Small intestine (tissue), 7 donors: ENCODE results near the gene SLC26A4. TPM values are rescaled to one million over a fixed set of nuclear protein-coding genes. Genes with fewer than 3 reads are reported as not detected.
"Not testable (repeated sequence)": the region's sequence is repeated elsewhere in the genome, so short reads cannot be mapped to it uniquely, and the experiment has no call there.

Experiments
- DNase-seq, 2 donors: peaks; one replicate each; pipeline versions ENCODE4 v3.0.0 to v3.0.0-alpha.2; 2013
- FAIRE-seq: peaks from 2 replicates; lab custom pipeline; 2012; peaks lifted over from hg19 to GRCh38; lab: Jason Lieb, UNC
- H3K27ac ChIP-seq, 3 donors: one replicate each; pipeline ENCODE4 v1.5.1; 2013; ENCODE audit warnings: low read length in 2 of 3, mild to moderate bottlenecking in 2 of 3, control low read depth in 1 of 3, inconsistent platforms in 1 of 3, low read depth in 1 of 3, moderate library complexity in 1 of 3
- H3K27me3 ChIP-seq, 3 donors: one replicate each; pipeline ENCODE4 v1.6.1; 2013; ENCODE audit warnings: low read length in 3 of 3, inconsistent platforms in 1 of 3; ENCODE audit not compliant: control insufficient read depth in 3 of 3, insufficient read depth in 3 of 3
- H3K36me3 ChIP-seq, 3 donors: one replicate each; pipeline ENCODE4 v1.6.1; 2013; ENCODE audit warnings: low read length in 3 of 3, inconsistent platforms in 1 of 3, low read depth in 1 of 3, mild to moderate bottlenecking in 1 of 3, moderate library complexity in 1 of 3; ENCODE audit not compliant: control insufficient read depth in 3 of 3, insufficient read depth in 2 of 3
- H3K4me1 ChIP-seq, 3 donors: one replicate each; pipeline ENCODE4 v1.6.1; 2013; ENCODE audit warnings: low read length in 2 of 3, inconsistent platforms in 1 of 3, low read depth in 1 of 3, mild to moderate bottlenecking in 1 of 3, moderate library complexity in 1 of 3; ENCODE audit not compliant: control insufficient read depth in 3 of 3, insufficient read depth in 2 of 3
- H3K4me3 ChIP-seq, 3 donors: one replicate each; pipeline ENCODE4 v1.5.1; 2013; ENCODE audit warnings: low read length in 3 of 3, control low read depth in 1 of 3, inconsistent platforms in 1 of 3, low read depth in 1 of 3, mild to moderate bottlenecking in 1 of 3, moderate library complexity in 1 of 3
- H3K9me3 ChIP-seq, 2 donors: one replicate each; pipeline ENCODE4 v1.6.1; 2013; ENCODE audit warnings: low read depth in 1 of 2, low read length in 1 of 2; ENCODE audit not compliant: control insufficient read depth in 2 of 2, insufficient read depth in 1 of 2
- WGBS, 3 donors: extraction: QIAGEN DNeasy Blood & Tissue Kit; methylation state at CpG; one replicate each; pipeline ENCODE4 v1.1.7; 2013; 5-methylcytosine and 5-hydroxymethylcytosine counted together
- polyA plus RNA-seq, 4 donors: library from polyadenylated mRNA; stranded (reverse) in 3 of 4; unstranded in 1 of 4; fragments of 200-250 nt in 3 of 4; fragments of 120-200 nt in 1 of 4; gene quantifications; one replicate each; pipeline versions ENCODE4 v1.2.1 to v1.2.3, GENCODE V29; 2013
- donor health status: healthy with polysubstance abuse.
- donor health status: control.
- donor health status: control.
- donor health status: Bipolar disorder and iron deficiency.
- donor health status: healthy.

The SLC26A4 gene
- polyA plus RNA-seq, 4 donors: 0.18 to 0.30 TPM; not detected in 2

- H3K36me3 ChIP-seq: peaks cover 0 to 6% (median 5%) of the 10 kb centered on the region in 3 donors
- H3K27ac ChIP-seq: no peak overlapping the region
- H3K9me3 ChIP-seq: no peaks in the 10 kb centered on the region
- H3K27me3 ChIP-seq: no peaks in the 10 kb centered on the region
- 88 to 91% (median 88%) methylated on average over 8 of the region's 8 CpGs for WGBS, 3 donors
- no peaks in the 10 kb centered on the region for H3K4me1 ChIP-seq
- DNase-seq: no peak
- no peak for FAIRE-seq
- H3K4me3 ChIP-seq: no peak overlapping the region
These were observed 32.1 kb upstream of the SLC26A4 start for GRCh38 chr7:107628461-107629064.

- H3K27ac ChIP-seq: no peak overlapping the region
- H3K9me3 ChIP-seq: no peaks in the 10 kb centered on the region
- H3K4me1 ChIP-seq: no peaks in the 10 kb centered on the region
- FAIRE-seq (no peak), DNase-seq (no peak)
- WGBS, 3 donors: 89 to 92% (median 92%) methylated on average over 8 of the region's 8 CpGs
- peaks cover 0 to 6% (median 5%) of the 10 kb centered on the region in 3 donors for H3K36me3 ChIP-seq
- H3K27me3 ChIP-seq: no peaks in the 10 kb centered on the region
- H3K4me3 ChIP-seq: no peak overlapping the region
These were observed 30.3 kb upstream of the SLC26A4 start for GRCh38 chr7:107630342-107630741.

- Histone ChIP-seq H3K4me1 (no peaks in the 10 kb centered on the region), H3K4me3 (no peak overlapping the region), H3K36me3 (peaks cover 0 to 6% (median 5%) of the 10 kb centered on the region in 3 donors), H3K27me3 (no peaks in the 10 kb centered on the region), H3K9me3 (no peaks in the 10 kb centered on the region), H3K27ac (no peak overlapping the region)
- FAIRE-seq: no peak
- no peak for DNase-seq
- 92 to 94% (median 93%) methylated on average over 12 of the region's 12 CpGs for WGBS, 3 donors
These were observed 28.8 kb upstream of the SLC26A4 start for GRCh38 chr7:107631588-107632491.

GRCh38 chr7:107632492-107632865, 28.1 kb upstream of the SLC26A4 start:
- H3K4me1 ChIP-seq: no peaks in the 10 kb centered on the region
- H3K9me3 ChIP-seq: no peaks in the 10 kb centered on the region
- WGBS, 3 donors: 90 to 91% (median 91%) methylated on average over 2 of the region's 2 CpGs
- FAIRE-seq (no peak), DNase-seq (no peak)
- H3K27me3 ChIP-seq: no peaks in the 10 kb centered on the region
- H3K27ac ChIP-seq: no peak overlapping the region
- peaks cover 0 to 6% (median 5%) of the 10 kb centered on the region in 3 donors for H3K36me3 ChIP-seq
- H3K4me3 ChIP-seq: no peak overlapping the region

- no peak overlapping the region for H3K27ac ChIP-seq
These were observed 22.0 kb upstream of the SLC26A4 start for GRCh38 chr7:107638594-107638993.

GRCh38 chr7:107639070-107639469, 21.6 kb upstream of the SLC26A4 start:
- WGBS, 3 donors: 92 to 97% (median 95%) methylated on average over 2 of the region's 2 CpGs
- H3K36me3 ChIP-seq, H3K4me3 ChIP-seq, DNase-seq, H3K9me3 ChIP-seq, H3K4me1 ChIP-seq, H3K27ac ChIP-seq, H3K27me3 ChIP-seq, FAIRE-seq: not testable (repeated sequence)

More at GRCh38 chr7:107638594-107638993, 22.0 kb upstream of the SLC26A4 start:
- H3K27me3 ChIP-seq: no peaks in the 10 kb centered on the region
- no peaks in the 10 kb centered on the region for H3K36me3 ChIP-seq
- no peaks in the 10 kb centered on the region for H3K9me3 ChIP-seq
- no peak for DNase-seq
- no peak overlapping the region for H3K4me3 ChIP-seq
- no peak for FAIRE-seq
- 77 to 88% (median 80%) methylated on average over 1 of the region's 1 CpG for WGBS, 3 donors
- H3K4me1 ChIP-seq: no peaks in the 10 kb centered on the region

- H3K4me3 ChIP-seq: no peak overlapping the region
- peaks cover 0 to 3% (median 0%) of the 10 kb centered on the region in 3 donors for H3K27me3 ChIP-seq
- H3K9me3 ChIP-seq: no peaks in the 10 kb centered on the region
- H3K27ac ChIP-seq: no peak overlapping the region
- no peaks in the 10 kb centered on the region for H3K36me3 ChIP-seq
- no peaks in the 10 kb centered on the region for H3K4me1 ChIP-seq
- DNase-seq (no peak), FAIRE-seq (no peak)
- WGBS, 3 donors: 83 to 87% (median 85%) methylated on average over 1 of the region's 1 CpG
These were observed 19.0 kb upstream of the SLC26A4 start for GRCh38 chr7:107641676-107642075.

GRCh38 chr7:107642501-107642900, 18.1 kb upstream of the SLC26A4 start:
- Histone ChIP-seq H3K36me3 (no peaks in the 10 kb centered on the region), H3K27ac (no peak overlapping the region), H3K4me1 (no peaks in the 10 kb centered on the region), H3K27me3 (peaks cover 0 to 3% (median 0%) of the 10 kb centered on the region in 3 donors), H3K4me3 (no peak overlapping the region), H3K9me3 (no peaks in the 10 kb centered on the region)
- WGBS, 3 donors: 77 to 80% (median 79%) methylated on average over 4 of the region's 4 CpGs
- no peak for DNase-seq
- no peak for FAIRE-seq
